ENCODE results near the gene STK24. TPM values are rescaled to one million over a fixed set of nuclear protein-coding genes. Genes with fewer than 3 reads are reported as not detected.

Gene STK24
- total RNA-seq, 6 donors from 2014 or later = 51.3 to 89.8 (median 78.6) TPM

- DNase-seq = no peak
- Histone ChIP-seq H3K27ac (no peak overlapping the region), H3K36me3 (no peaks in the 10 kb centered on the region), H3K9me3 (no peaks in the 10 kb centered on the region), H3K4me3 (no peak overlapping the region), H3K27me3 (no peaks in the 10 kb centered on the region), H3K4me1 (peaks cover 4 to 12% (median 7%) of the 10 kb centered on the region in 4 donors)
- 86 to 90% methylated on average over 6 of the region's 6 CpGs for WGBS, 2 donors
- TF ChIP-seq POLR2AphosphoS5 (IDR thresholded peaks at IDR 0.05) (no peak), CTCF (IDR thresholded peaks at IDR 0.05) (no peak), POLR2A (IDR thresholded peaks at IDR 0.05) (no peak), EP300 (IDR thresholded peaks at IDR 0.05) (no peak)
- ATAC-seq (ENCODE audit: low FRiP score in 2 of 2) = no peak
Observed at GRCh38 chr13:98582947-98583346, 6.0 kb upstream of the STK24 start.

- TF ChIP-seq EP300 (IDR thresholded peaks at IDR 0.05) (no peak), POLR2AphosphoS5 (IDR thresholded peaks at IDR 0.05) (no peak), POLR2A (IDR thresholded peaks at IDR 0.05) (no peak), CTCF (IDR thresholded peaks at IDR 0.05) (no peak)
- Histone ChIP-seq H3K27me3 (no peaks in the 10 kb centered on the region), H3K27ac (peak overlapping the region in 1 of 4 donors; percentile 33), H3K36me3 (no peaks in the 10 kb centered on the region), H3K4me3 (no peak overlapping the region), H3K4me1 (peaks cover 4 to 16% (median 9%) of the 10 kb centered on the region in 4 donors), H3K9me3 (no peaks in the 10 kb centered on the region)
- DNase-seq (peak in 1 of 2 donors; percentile 40), ATAC-seq (ENCODE audit: low FRiP score in 2 of 2) (peak in 1 of 2 donors; percentile 23)
- 53 to 67% methylated on average over 2 of the region's 2 CpGs for WGBS, 2 donors
Observed at GRCh38 chr13:98581971-98582702, 5.2 kb upstream of the STK24 start.

- TF ChIP-seq POLR2A (IDR thresholded peaks at IDR 0.05) (no peak), EP300 (IDR thresholded peaks at IDR 0.05) (no peak), CTCF (IDR thresholded peaks at IDR 0.05) (no peak), POLR2AphosphoS5 (IDR thresholded peaks at IDR 0.05) (no peak)
- peaks cover 4 to 16% (median 9%) of the 10 kb centered on the region in 4 donors for H3K4me1 ChIP-seq
Observed at GRCh38 chr13:98581381-98581780, 4.5 kb upstream of the STK24 start.

GRCh38 chr13:98580420-98580819 is 3.5 kb upstream of the STK24 start:
- 95 to 100% methylated on average over 2 of the region's 2 CpGs for WGBS, 2 donors
- no peaks in the 10 kb centered on the region for H3K9me3 ChIP-seq
- no peak overlapping the region for H3K4me3 ChIP-seq
- H3K27ac ChIP-seq = no peak overlapping the region
- H3K4me1 ChIP-seq = peaks cover 6 to 16% (median 11%) of the 10 kb centered on the region in 4 donors
- DNase-seq (no peak), ATAC-seq (ENCODE audit: low FRiP score in 2 of 2) (no peak)
- H3K27me3 ChIP-seq = no peaks in the 10 kb centered on the region
- no peaks in the 10 kb centered on the region for H3K36me3 ChIP-seq
- TF ChIP-seq POLR2A (IDR thresholded peaks at IDR 0.05) (no peak), EP300 (IDR thresholded peaks at IDR 0.05) (no peak), CTCF (IDR thresholded peaks at IDR 0.05) (no peak), POLR2AphosphoS5 (IDR thresholded peaks at IDR 0.05) (no peak)

More at GRCh38 chr13:98581381-98581780, 4.5 kb upstream of the STK24 start:
- peak overlapping the region in 1 of 4 donors; percentile 33 for H3K27ac ChIP-seq
- 75 to 79% methylated on average over 2 of the region's 2 CpGs for WGBS, 2 donors
- DNase-seq = no peak
- no peaks in the 10 kb centered on the region for H3K27me3 ChIP-seq
- no peak overlapping the region for H3K4me3 ChIP-seq
- H3K36me3 ChIP-seq = no peaks in the 10 kb centered on the region
- H3K9me3 ChIP-seq = no peaks in the 10 kb centered on the region
- ATAC-seq (ENCODE audit: low FRiP score in 2 of 2) = no peak

Measured in upper lobe of left lung (tissue), 6 donors.